SK-N-SH (cell line): ENCODE measurements around the gene TBC1D2B.

Source experiments
- CTCF ChIP-seq: fragments of 200-600 bp; sonication (generic); IDR thresholded peaks from 2 replicates; pipeline ENCODE4 v1.6.1; 2017; ENCODE audit warnings: antibody characterized with exemption, mild to moderate bottlenecking, moderate library complexity
- EP300 ChIP-seq, 2 experiments: IDR thresholded peaks; 2 replicates each; pipeline versions ENCODE4 v1.4.0 to v1.6.1; 2012; ENCODE audit warnings: borderline replicate concordance in 1 of 2, low read depth in 1 of 2, low read length in 1 of 2
- FOXM1 ChIP-seq: IDR thresholded peaks from 2 replicates; pipeline ENCODE4 v1.4.0; 2012; ENCODE audit warnings: low read depth, mild to moderate bottlenecking
- GABPA ChIP-seq: IDR thresholded peaks from 2 replicates; pipeline ENCODE4 v1.4.0; 2012; ENCODE audit warnings: low read depth, mild to moderate bottlenecking
- MAX ChIP-seq: IDR thresholded peaks from 2 replicates; pipeline ENCODE4 v1.4.0; 2012; ENCODE audit warnings: low read depth
- RAD21 ChIP-seq: IDR thresholded peaks from 2 replicates; pipeline ENCODE4 v1.6.1; 2012; ENCODE audit warnings: mild to moderate bottlenecking, low read length
- USF2 ChIP-seq: fragments of 150-350 bp; IDR thresholded peaks from 2 replicates; pipeline ENCODE4 v1.6.1; 2017; ENCODE audit warnings: antibody characterized with exemption, low read length, low read depth, borderline replicate concordance

GRCh38 chr15:78069052-78069414 is 8.5 kb downstream of the TBC1D2B start:
- no peak for TF ChIP-seq MAX
- TF ChIP-seq RAD21 = no peak
- no peak for TF ChIP-seq GABPA
- no peak for TF ChIP-seq EP300 (IDR thresholded peaks at IDR 0.05; ENCODE audit: borderline replicate concordance in 1 of 2, low read depth in 1 of 2, low read length in 1 of 2)
- TF ChIP-seq FOXM1 = no peak
- TF ChIP-seq CTCF = no peak
- TF ChIP-seq USF2 = no peak
